ENCODE measurements around the gene LOX.

DNA sequence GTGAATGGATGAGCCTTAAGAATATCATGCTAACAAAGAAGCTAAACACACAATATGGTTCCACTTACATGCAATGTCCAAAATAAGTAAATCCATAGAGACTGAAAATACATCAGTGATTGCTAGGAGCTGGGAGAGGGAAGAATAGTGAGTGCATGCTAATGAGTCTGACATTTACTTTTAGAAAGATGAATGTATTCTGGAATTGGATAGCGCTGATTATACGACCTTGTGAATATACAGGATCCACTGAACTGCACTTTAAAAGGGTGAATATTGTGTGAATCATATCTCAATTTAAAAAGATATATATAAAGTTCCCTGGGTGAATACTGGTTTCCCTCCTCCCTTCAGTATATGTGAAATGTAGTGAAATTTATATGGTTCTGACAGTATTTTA lies 46.2 kb downstream of the LOX start:
- no peak for TF ChIP-seq CTCF (IDR thresholded peaks at IDR 0.05)
- TF ChIP-seq POLR2A (IDR thresholded peaks at IDR 0.05) = no peak

All from thyroid gland (tissue), 4 donors.